Measurements from ENCODE around the gene HCRTR1. TPM values are rescaled to one million over a fixed set of nuclear protein-coding genes. Genes with fewer than 3 reads are reported as not detected.

The HCRTR1 gene
- total RNA-seq, 3 donors from 2014 or later = not detected

GRCh38 chr1:31667065-31667785, 49.7 kb downstream of the HCRTR1 start:
- TF ChIP-seq POLR2AphosphoS5 (IDR thresholded peaks at IDR 0.05) = no peak
- TF ChIP-seq CTCF (IDR thresholded peaks at IDR 0.05) = no peak
- no peak for TF ChIP-seq POLR2A (IDR thresholded peaks at IDR 0.05)
- intact Hi-C loops (cut with DNase I; ENCODE audit: low total_unique reads) = loop anchor here (5.0 kb wide), 1 partner anchor 40 kb away; no protein-coding TSS in a partner anchor
- DNase-seq (ENCODE audit: low spot score in 2 of 2) = no peak
- H3K4me1 ChIP-seq = peaks cover 7 to 25% of the 10 kb centered on the region in 2 donors
- peak overlapping the region; percentile 54 to 55 for H3K27ac ChIP-seq
- no peaks in the 10 kb centered on the region for H3K9me3 ChIP-seq
- H3K36me3 ChIP-seq = no peaks in the 10 kb centered on the region
- no peak overlapping the region for H3K4me3 ChIP-seq
- H3K27me3 ChIP-seq = no peaks in the 10 kb centered on the region

GRCh38 chr1:31668303-31668883, 50.9 kb downstream of the HCRTR1 start:
- H3K27me3 ChIP-seq = no peaks in the 10 kb centered on the region
- no peaks in the 10 kb centered on the region for H3K36me3 ChIP-seq
- TF ChIP-seq POLR2AphosphoS5 (IDR thresholded peaks at IDR 0.05) = no peak
- no peak for TF ChIP-seq POLR2A (IDR thresholded peaks at IDR 0.05)
- no peak for TF ChIP-seq CTCF (IDR thresholded peaks at IDR 0.05)
- intact Hi-C loops (cut with DNase I; ENCODE audit: low total_unique reads) = loop anchor here (5.0 kb wide), 1 partner anchor 39 kb away; no protein-coding TSS in a partner anchor
- H3K4me3 ChIP-seq = no peak overlapping the region
- H3K9me3 ChIP-seq = no peaks in the 10 kb centered on the region
- no peak for DNase-seq (ENCODE audit: low spot score in 2 of 2)
- no peak overlapping the region for H3K27ac ChIP-seq
- H3K4me1 ChIP-seq = peaks cover 7 to 25% of the 10 kb centered on the region in 2 donors

- Histone ChIP-seq H3K4me1 (peaks cover 7 to 25% of the 10 kb centered on the region in 2 donors), H3K36me3 (no peaks in the 10 kb centered on the region), H3K27me3 (no peaks in the 10 kb centered on the region), H3K4me3 (peak overlapping the region in 2 of 3 donors; percentile 37 to 55), H3K9me3 (no peaks in the 10 kb centered on the region), H3K27ac (peak overlapping the region; percentile 86 to 88)
- no peak for DNase-seq (ENCODE audit: low spot score in 2 of 2)
- intact Hi-C loops (cut with DNase I; ENCODE audit: low total_unique reads) = loop anchor here (5.0 kb wide), 1 partner anchor 38 kb away; no protein-coding TSS in a partner anchor
- no peak for TF ChIP-seq CTCF (IDR thresholded peaks at IDR 0.05)
- no peak for TF ChIP-seq POLR2AphosphoS5 (IDR thresholded peaks at IDR 0.05)
- no peak for TF ChIP-seq POLR2A (IDR thresholded peaks at IDR 0.05)
These were observed 51.9 kb downstream of the HCRTR1 start for GRCh38 chr1:31669433-31669785.

- Histone ChIP-seq H3K4me3 (peak overlapping the region in 2 of 3 donors; percentile 37 to 55), H3K27ac (peak overlapping the region; percentile 86 to 88), H3K4me1 (peaks cover 7 to 25% of the 10 kb centered on the region in 2 donors), H3K9me3 (no peaks in the 10 kb centered on the region), H3K36me3 (no peaks in the 10 kb centered on the region), H3K27me3 (no peaks in the 10 kb centered on the region)
- TF ChIP-seq POLR2AphosphoS5 (IDR thresholded peaks at IDR 0.05) (peak in 1 of 3 donors; percentile 59), POLR2A (IDR thresholded peaks at IDR 0.05) (no peak), CTCF (IDR thresholded peaks at IDR 0.05) (peak in 2 of 3 donors; percentile 26 to 37)
- intact Hi-C loops (cut with DNase I; ENCODE audit: low total_unique reads) = loop anchor here (5.0 to 10.0 kb wide), 2 partner anchors 37 to 295 kb away; no protein-coding TSS in a partner anchor
- DNase-seq (ENCODE audit: low spot score in 2 of 2) = peak; percentile 83 to 87
These were observed 52.5 kb downstream of the HCRTR1 start for GRCh38 chr1:31669786-31670592.

All from breast epithelium (tissue), 4 donors.